CD14-positive monocyte (primary cell): ENCODE data around the gene ERICH3. TPM values are rescaled to one million over a fixed set of nuclear protein-coding genes. Genes with fewer than 3 reads are reported as not detected.

Source experiments
- DNase-seq, 3 donors: peaks; one replicate each; pipeline ENCODE4 v3.0.0-alpha.2; 2011 to 2022
- H2AFZ ChIP-seq: 2 replicates; pipeline ENCODE4 v1.6.0; 2012; ENCODE audit warnings: mild to moderate bottlenecking, low read depth, low read length, inconsistent platforms; ENCODE audit not compliant: insufficient read depth, poor library complexity, severe bottlenecking
- H3K27ac ChIP-seq, 2 donors: 1 replicate in 1 of 2; 2 replicates in 1 of 2; pipeline ENCODE4 v1.5.1; 2012 to 2013; ENCODE audit warnings: low read length in 2 of 2, control low read depth in 1 of 2, inconsistent platforms in 1 of 2, low read depth in 1 of 2, mild to moderate bottlenecking in 1 of 2
- H3K27me3 ChIP-seq, 2 donors: one replicate each; pipeline versions ENCODE4 v1.6.0 to v1.6.1; 2011 to 2013; ENCODE audit warnings: low read length in 2 of 2; ENCODE audit not compliant: control insufficient read depth in 2 of 2, insufficient read depth in 2 of 2
- H3K36me3 ChIP-seq, 2 donors: replicated peaks in 1 of 2; 1 replicate in 1 of 2; 2 replicates in 1 of 2; pipeline versions ENCODE4 v1.5.1 to v1.6.1; 2012 to 2013; ENCODE audit warnings: low read length in 2 of 2, control low read depth in 1 of 2, inconsistent platforms in 1 of 2, mild to moderate bottlenecking in 1 of 2; ENCODE audit not compliant: insufficient read depth in 2 of 2, control insufficient read depth in 1 of 2
- H3K4me1 ChIP-seq, 2 donors: 1 replicate in 1 of 2; 2 replicates in 1 of 2; pipeline versions ENCODE4 v1.5.1 to v1.6.1; 2012 to 2013; ENCODE audit warnings: low read length in 2 of 2, control low read depth in 1 of 2, inconsistent platforms in 1 of 2, mild to moderate bottlenecking in 1 of 2, moderate library complexity in 1 of 2; ENCODE audit not compliant: insufficient read depth in 2 of 2, control insufficient read depth in 1 of 2
- H3K4me2 ChIP-seq: replicated peaks from 2 replicates; pipeline ENCODE3; 2012; ENCODE audit warnings: low read length, moderate library complexity, mild to moderate bottlenecking; ENCODE audit not compliant: poor library complexity, severe bottlenecking; ENCODE audit errors: extremely low read depth
- H3K4me3 ChIP-seq, 3 experiments: fragments of 200-600 bp in 1 of 3; sonication (generic) in 1 of 3; replicated peaks in 1 of 3; 1 replicate in 2 of 3; 2 replicates in 1 of 3; pipeline ENCODE4 v1.5.1; 2011 to 2013; ENCODE audit warnings: low read length in 3 of 3, mild to moderate bottlenecking in 3 of 3, control low read depth in 2 of 3, low read depth in 2 of 3, inconsistent platforms in 1 of 3, moderate library complexity in 1 of 3
- H3K79me2 ChIP-seq: 2 replicates; pipeline ENCODE4 v1.6.0; 2012; ENCODE audit warnings: mild to moderate bottlenecking, control low read depth, inconsistent platforms, low read length, moderate library complexity; ENCODE audit not compliant: insufficient read depth
- H3K9ac ChIP-seq: 2 replicates; pipeline ENCODE4 v1.6.0; 2017; ENCODE audit warnings: low read length, mild to moderate bottlenecking; ENCODE audit not compliant: insufficient read depth, poor library complexity, severe bottlenecking
- H3K9me3 ChIP-seq, 2 donors: replicated peaks in 1 of 2; 1 replicate in 1 of 2; 2 replicates in 1 of 2; pipeline versions ENCODE4 v1.5.1 to v1.6.1; 2012 to 2013; ENCODE audit warnings: low read length in 2 of 2, control low read depth in 1 of 2; ENCODE audit not compliant: control insufficient read depth in 1 of 2, insufficient read depth in 1 of 2
- H4K20me1 ChIP-seq: 2 replicates; pipeline ENCODE4 v1.6.0; 2012; ENCODE audit warnings: mild to moderate bottlenecking, low read length, control low read depth, moderate library complexity; ENCODE audit not compliant: insufficient read depth
- H3K27ac Mint-ChIP-seq, 7 donors: one replicate each; pipeline ENCODE4 v1.8.0; 2020; ENCODE audit warnings: mild to moderate bottlenecking in 7 of 7, mixed read lengths in 7 of 7, moderate library complexity in 6 of 7, inconsistent platforms in 2 of 7
- H3K27me3 Mint-ChIP-seq, 3 donors: one replicate each; pipeline ENCODE4 v1.8.0; 2021 to 2022; ENCODE audit warnings: low read depth in 3 of 3, mild to moderate bottlenecking in 3 of 3, mixed read lengths in 3 of 3, moderate library complexity in 3 of 3, inconsistent platforms in 1 of 3
- H3K36me3 Mint-ChIP-seq, 2 donors: one replicate each; pipeline ENCODE4 v1.8.0; 2020; ENCODE audit warnings: mixed read lengths in 2 of 2, inconsistent platforms in 1 of 2, mild to moderate bottlenecking in 1 of 2
- H3K4me1 Mint-ChIP-seq: one replicate; pipeline ENCODE4 v1.8.0; 2020; ENCODE audit warnings: mild to moderate bottlenecking, mixed read lengths
- H3K4me3 Mint-ChIP-seq, 2 donors: one replicate each; pipeline ENCODE4 v1.8.0; 2020; ENCODE audit warnings: mild to moderate bottlenecking in 2 of 2, mixed read lengths in 2 of 2, moderate library complexity in 1 of 2
- H3K9me3 Mint-ChIP-seq, 7 donors: one replicate each; pipeline ENCODE4 v1.8.0; 2020 to 2022; ENCODE audit warnings: mixed read lengths in 7 of 7, mild to moderate bottlenecking in 6 of 7, moderate library complexity in 6 of 7, inconsistent platforms in 2 of 7
- CTCF ChIP-seq: fragments of 200-600 bp; IDR thresholded peaks from one replicate; pipeline ENCODE4 v1.8.0; 2022; ENCODE audit warnings: antibody characterized with exemption, mild to moderate bottlenecking
- WGBS: methylation state at CpG from one replicate; pipeline ENCODE4 v1.1.5; 2013; ENCODE audit warnings: missing lambda C conversion rate; ENCODE audit not compliant: insufficient coverage; 5-methylcytosine and 5-hydroxymethylcytosine counted together
- intact Hi-C, 2 donors: fragments of 100-400 bp; cut with micrococcal nuclease; formaldehyde crosslinking; loops; one replicate each; pipeline versions ENCODE4 v1.15.0 to v1.15.1; 2023
- polyA plus RNA-seq, 3 donors: library from polyadenylated mRNA; depleted of rRNA in 1 of 3; unstranded in 2 of 3; stranded (reverse) in 1 of 3; fragments of 300-500 nt in 2 of 3; fragments of >200 nt in 1 of 3; fragmentation: Illumina TruSeq in 2 of 3; gene quantifications; 1 replicate in 2 of 3; 2 replicates in 1 of 3; pipeline ENCODE4 v1.2.3, GENCODE V29; 2012 to 2021

Gene ERICH3
- polyA plus RNA-seq, 3 donors = not detected

GRCh38 chr1:74714429-74715235, 41.0 kb upstream of the ERICH3 start:
- no peak overlapping the region for H3K27ac ChIP-seq
- Mint-ChIP-seq H3K27ac (no peak overlapping the region), H3K9me3 (peaks cover 0 to 2% (median 0%) of the 10 kb centered on the region in 7 donors), H3K4me1 (no peaks in the 10 kb centered on the region), H3K36me3 (peaks cover 6 to 11% of the 10 kb centered on the region in 2 donors), H3K4me3 (no peak overlapping the region), H3K27me3 (no peaks in the 10 kb centered on the region)
- no peaks in the 10 kb centered on the region for H3K27me3 ChIP-seq
- no peaks in the 10 kb centered on the region for H3K4me1 ChIP-seq
- no peak overlapping the region for H3K4me2 ChIP-seq
- no peak overlapping the region for H2AFZ ChIP-seq
- no peak overlapping the region for H3K9ac ChIP-seq
- no peaks in the 10 kb centered on the region for H3K79me2 ChIP-seq
- TF ChIP-seq CTCF = no peak
- intact Hi-C loops = no loop called here
- no peak for DNase-seq
- no peaks in the 10 kb centered on the region for H4K20me1 ChIP-seq
- no CpG with 5 or more reads among the region's 1 CpG for WGBS
- H3K4me3 ChIP-seq = no peak overlapping the region
- no peaks in the 10 kb centered on the region for H3K36me3 ChIP-seq
- no peaks in the 10 kb centered on the region for H3K9me3 ChIP-seq

GRCh38 chr1:74713849-74714248, 40.3 kb upstream of the ERICH3 start:
- Histone ChIP-seq H4K20me1 (no peaks in the 10 kb centered on the region), H3K4me2 (no peak overlapping the region), H2AFZ (no peak overlapping the region), H3K9ac (no peak overlapping the region), H3K9me3 (no peaks in the 10 kb centered on the region), H3K4me1 (no peaks in the 10 kb centered on the region), H3K36me3 (no peaks in the 10 kb centered on the region), H3K27ac (no peak overlapping the region), H3K79me2 (no peaks in the 10 kb centered on the region), H3K27me3 (no peaks in the 10 kb centered on the region), H3K4me3 (no peak overlapping the region)
- Mint-ChIP-seq H3K27ac (no peak overlapping the region), H3K4me3 (no peak overlapping the region), H3K4me1 (no peaks in the 10 kb centered on the region), H3K27me3 (no peaks in the 10 kb centered on the region), H3K9me3 (peaks cover 0 to 2% (median 0%) of the 10 kb centered on the region in 7 donors), H3K36me3 (peaks cover 10 to 11% of the 10 kb centered on the region in 2 donors)
- no CpG with 5 or more reads among the region's 3 CpGs for WGBS
- no peak for DNase-seq
- TF ChIP-seq CTCF = no peak
- intact Hi-C loops = no loop called here
